NCI-H1436 treated with DMSO at 0.1 percent for 48 hours (cell line): ENCODE results near the gene RNF6.
"Not testable (repeated sequence)": the region's sequence is repeated elsewhere in the genome, so short reads cannot be mapped to it uniquely, and the experiment has no call there.

ENCODE experiments used
- DNase-seq: peaks from one replicate; lab custom pipeline; 2025; lab: John Stamatoyannopoulos, UW

The RNF6 gene

GRCh38 chr13:26221721-26222519 lies at the start of gene RNF6:
RNF6 (minus strand) TSS chr13:26222314; CDS start chr13:26219649, 2,665 bp downstream.
- DNase-seq = peak; percentile 62

DNA sequence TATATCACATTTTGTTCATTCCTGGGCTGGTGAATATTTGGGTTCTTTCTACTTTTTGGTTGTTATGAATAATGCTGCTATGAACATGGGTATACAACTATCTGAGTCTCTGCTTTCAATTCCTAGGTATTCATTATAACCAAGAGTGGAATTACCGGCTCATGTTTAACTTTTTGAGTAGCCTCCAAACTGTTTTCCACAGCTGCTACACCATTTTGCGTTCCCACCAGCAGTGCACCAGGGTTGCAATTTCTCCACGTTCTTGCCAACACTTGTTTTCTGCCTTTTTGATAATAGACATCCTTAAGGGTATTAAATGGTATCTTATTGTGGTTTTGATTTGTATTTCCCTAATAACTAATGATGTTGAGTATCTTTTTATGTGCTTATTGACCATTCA lies 48.6 kb upstream of the RNF6 start:
- no peak for DNase-seq

GRCh38 chr13:26266311-26266710 lies 44.2 kb upstream of the RNF6 start:
- DNase-seq = no peak

DNA sequence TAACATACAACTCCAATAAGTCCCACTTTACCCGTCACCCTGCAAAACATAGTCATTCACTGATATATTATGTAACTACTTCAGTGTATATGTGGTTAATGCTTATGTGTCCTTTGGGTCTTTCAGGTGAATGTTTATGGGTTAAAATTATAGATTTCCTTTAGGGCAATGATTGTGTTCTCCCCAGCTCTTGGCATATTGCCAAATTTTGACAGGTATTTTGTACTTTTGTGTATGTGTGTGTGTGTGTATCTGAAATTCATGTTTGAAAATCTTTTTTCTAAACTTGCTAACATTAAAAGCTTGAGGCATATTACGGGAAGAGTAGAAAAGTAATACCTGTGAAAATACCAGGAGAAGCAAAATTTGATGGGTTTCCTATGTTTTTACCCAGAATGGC lies 40.0 kb upstream of the RNF6 start:
- DNase-seq = no peak

GRCh38 chr13:26259634-26260033 lies 37.5 kb upstream of the RNF6 start:
- no peak for DNase-seq

- DNase-seq = no peak
Measured at GRCh38 chr13:26257049-26257448, 34.9 kb upstream of the RNF6 start.

DNA sequence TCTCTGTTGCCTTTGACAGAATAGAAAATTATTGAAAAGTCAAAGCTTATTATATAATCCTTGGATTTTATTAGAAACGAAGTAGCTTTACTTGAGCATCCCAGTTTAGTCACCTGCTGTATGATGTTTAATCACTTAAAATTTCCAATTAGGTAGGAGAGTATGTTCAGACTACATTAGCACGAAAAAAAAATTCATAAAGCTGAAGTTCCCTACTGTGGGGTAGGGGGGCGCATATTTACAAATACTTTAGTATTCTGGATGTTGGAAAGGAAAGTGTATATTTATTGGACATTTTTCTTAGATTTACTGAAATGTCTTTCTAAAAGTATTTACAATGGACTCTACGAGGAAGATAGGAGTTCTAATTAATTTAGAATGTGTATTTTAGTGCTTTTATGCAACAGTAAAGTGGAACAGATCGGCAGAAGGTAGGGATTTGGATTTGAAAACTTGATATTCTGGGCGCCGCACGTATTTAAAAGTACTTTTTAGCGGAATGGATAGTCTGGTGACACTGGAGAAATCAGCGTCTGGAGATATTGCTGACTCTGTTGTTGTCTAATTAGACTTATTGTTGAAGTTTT lies 33.7 kb upstream of the RNF6 start:
- no peak for DNase-seq

- DNase-seq = no peak
Measured at GRCh38 chr13:26255115-26255514, 33.0 kb upstream of the RNF6 start.

GRCh38 chr13:26254583-26255111 lies 32.5 kb upstream of the RNF6 start:
- no peak for DNase-seq

DNA sequence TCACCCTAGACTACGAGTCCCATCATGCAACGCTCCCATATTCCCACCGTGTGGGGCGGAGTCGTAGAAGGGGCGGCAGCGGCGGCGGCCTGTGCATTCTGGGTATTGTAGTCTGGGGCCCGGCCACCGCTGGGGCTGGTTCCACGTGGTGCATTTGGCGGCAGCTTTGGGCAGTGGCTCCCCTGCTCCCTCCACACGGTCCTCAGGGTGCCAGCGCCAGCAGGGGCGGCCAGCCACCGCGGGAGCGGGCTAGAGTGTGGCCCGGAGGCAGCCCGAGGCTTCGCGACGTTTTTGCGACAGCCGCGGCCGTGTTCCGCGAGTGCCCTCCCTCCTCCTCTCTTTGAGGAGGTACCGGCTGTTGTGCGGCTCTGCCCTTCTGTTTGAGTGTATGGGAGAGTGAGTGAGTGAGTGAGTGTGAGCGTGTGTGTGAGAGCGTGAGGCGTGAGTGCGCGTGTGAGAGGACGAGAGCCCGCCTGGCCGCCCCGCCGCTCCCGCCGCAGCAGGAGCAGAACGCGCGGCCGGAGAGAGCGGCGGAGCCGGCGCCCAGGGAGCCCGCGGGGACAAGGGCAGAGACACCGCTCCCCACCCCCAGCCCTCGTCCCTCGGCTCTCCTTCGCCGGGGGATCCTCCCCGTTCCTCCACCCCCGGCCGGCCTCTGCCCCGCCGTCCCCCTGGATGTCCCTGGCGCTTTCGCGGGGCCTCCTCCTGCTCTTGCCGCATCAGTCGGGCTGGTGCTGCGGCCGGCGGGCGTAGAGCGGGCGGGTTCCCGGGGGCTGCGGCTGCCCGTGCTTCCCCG lies 31.9 kb upstream of the RNF6 start, which contains the start of gene CDK8:
TSS of gene CDK8 (plus strand) at position 343 of the 796 bp plus-strand sequence. CDS start 513 bp downstream, outside the sequence.
- peak; percentile 5 for DNase-seq

DNA sequence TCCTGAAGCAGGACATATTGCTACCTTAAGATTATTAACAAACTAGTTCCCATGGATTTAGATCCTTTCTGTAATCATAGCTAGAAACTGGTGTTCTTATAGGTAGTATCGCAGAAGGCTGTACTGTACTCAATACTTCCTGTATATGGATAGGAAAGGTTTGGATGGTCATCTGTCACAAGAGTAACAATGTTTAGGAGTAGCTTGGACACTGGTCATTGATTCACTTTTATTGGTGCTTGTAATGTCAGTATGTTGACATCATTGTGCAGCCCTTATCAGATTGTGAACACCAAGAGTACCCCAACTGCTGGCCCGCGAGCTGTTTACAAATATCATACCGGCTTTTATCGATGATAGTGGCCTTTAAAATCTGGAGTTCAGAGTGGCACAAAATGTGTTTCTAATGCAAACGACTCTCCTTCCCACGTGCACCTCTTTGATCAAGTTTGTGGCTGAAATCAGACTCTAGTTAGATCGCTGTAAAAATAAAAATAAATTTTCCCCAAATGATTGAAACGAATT lies 31.2 kb upstream of the RNF6 start:
- no peak for DNase-seq

DNA sequence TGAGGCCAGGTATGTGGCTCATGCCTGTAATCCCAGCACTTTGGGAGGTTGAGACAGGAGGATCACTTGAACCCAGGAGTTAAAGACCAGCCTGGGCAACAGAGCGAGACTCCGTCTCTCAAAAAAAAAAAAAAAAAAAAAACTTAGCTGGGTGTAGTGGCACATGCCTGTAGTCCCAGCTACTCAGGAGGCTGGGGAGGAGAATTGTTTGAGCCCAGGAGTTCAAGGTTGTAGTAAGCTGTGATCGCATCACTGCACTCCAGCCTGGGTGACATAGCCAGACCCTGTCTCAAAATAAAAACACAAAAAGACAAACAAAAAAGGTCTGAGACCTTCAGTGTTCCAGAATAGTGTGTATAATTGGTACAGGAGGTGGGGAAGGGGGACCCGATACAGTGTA lies 29.9 kb upstream of the RNF6 start:
- DNase-seq = not testable (repeated sequence)

- DNase-seq = no peak
Measured at GRCh38 chr13:26249551-26249950, 27.4 kb upstream of the RNF6 start.

- DNase-seq = no peak
Measured at GRCh38 chr13:26247608-26248007, 25.5 kb upstream of the RNF6 start.

GRCh38 chr13:26247011-26247410 lies 24.9 kb upstream of the RNF6 start:
- DNase-seq = no peak

DNA sequence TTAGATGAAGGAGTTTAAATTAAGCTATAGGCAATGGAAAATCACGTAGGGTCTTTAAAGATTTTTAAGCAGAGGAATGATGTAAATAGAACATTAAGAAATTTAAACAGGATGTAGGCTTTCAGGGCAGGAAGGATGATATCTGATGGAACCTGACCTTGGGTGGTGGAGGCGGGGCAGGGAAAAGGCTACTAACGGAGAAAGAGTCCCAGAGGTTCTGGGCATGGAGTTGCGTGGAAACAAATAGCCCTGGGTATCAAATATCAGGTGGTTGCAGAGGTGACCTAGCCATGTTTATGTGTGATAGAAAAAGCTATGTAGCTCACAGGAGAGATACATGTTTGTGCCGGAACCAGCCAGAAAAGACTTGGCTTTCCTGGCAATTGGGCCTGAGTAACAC lies 24.0 kb upstream of the RNF6 start:
- no peak for DNase-seq

DNA sequence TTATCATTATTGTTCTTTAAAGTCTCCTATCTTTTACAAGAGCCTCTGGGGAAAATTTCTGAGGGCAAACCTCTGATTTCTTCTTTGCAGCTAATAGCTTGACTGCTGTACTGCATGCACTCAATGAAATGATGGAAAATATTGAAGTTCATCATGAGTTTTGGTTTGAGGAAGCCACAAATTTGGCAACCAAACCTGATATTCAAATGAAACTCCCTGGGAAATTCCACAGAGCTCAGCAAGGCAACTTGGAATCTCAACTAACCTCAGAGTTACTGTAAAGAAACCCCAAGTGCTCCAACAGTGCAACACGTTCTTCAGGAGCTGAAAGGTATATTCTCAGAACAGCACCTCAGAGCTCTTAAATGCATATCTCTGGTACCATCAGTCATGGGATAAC lies 14.2 kb upstream of the RNF6 start:
- DNase-seq = no peak

GRCh38 chr13:26230703-26231102 lies 8.6 kb upstream of the RNF6 start:
- no peak for DNase-seq

- no peak for DNase-seq
Measured at GRCh38 chr13:26229080-26229615, 7.0 kb upstream of the RNF6 start.

DNA sequence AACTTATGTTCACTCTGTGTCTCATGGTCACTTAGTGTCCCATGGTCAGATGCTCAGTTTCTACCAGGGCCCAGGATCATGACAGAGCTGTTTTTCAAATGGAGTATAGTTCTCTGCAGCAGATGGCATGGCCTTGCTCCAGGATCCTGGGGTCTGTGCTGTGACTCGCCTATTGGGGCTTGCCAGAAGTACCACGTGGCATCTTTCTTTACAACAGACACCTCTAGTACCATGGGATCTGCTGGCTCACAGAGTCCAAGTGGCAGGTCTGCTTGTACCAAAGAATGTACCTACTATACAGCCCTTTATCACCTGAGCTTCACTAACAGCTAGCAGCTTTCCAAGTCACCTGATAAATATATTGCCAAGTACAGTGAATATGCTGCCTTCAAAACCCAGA lies 6.0 kb upstream of the RNF6 start:
- DNase-seq = no peak

DNA sequence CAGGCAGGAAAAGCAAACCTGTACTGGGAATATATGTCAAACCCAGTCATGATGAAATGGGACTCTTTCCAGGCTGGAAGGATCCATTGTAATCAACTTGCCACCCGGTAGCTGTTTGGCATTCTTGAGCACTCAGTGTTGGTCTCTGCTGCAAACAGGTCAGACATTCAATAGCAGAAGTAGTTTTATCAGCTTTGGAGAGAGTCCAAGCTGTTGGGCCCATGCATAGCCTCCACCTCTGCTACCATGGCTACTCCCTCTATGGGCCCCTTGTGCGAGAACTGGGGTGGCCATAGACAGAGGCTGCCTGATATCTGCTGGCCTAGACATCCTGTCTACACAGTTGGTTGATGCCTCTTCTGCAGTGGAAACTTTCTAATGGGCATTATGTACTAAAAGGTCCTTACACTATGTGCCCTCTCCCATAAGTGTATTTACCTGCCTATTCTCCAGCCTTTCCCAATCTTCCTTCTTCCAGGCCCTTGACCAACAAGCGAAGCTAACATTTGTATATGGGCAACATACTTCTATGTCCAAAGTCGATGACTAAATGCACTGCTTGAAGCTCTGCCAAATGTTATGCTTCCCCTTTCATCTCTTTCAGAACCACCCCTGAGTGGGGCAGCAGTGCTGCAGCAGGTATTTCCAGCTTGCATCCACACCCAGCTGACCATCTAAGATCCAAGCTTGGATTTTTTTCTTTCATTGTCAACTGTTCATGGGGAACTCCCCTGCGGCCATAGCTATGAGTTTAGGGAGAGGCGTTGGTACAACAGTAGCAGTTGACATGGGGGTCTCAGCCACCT lies 5.3 kb upstream of the RNF6 start:
- no peak for DNase-seq
